K562 (cell line): ENCODE data around the gene IRF2BP1. TPM values are rescaled to one million over a fixed set of nuclear protein-coding genes. Genes with fewer than 3 reads are reported as not detected.

Experiments
- ERF ChIP-seq: fragments of 450-650 bp; formaldehyde crosslinking; IDR thresholded peaks from 2 replicates; pipeline ENCODE4 v1.4.0; 2020; ENCODE audit warnings: mild to moderate bottlenecking, mixed read lengths
- GTF3C2 ChIP-seq: IDR thresholded peaks from 3 replicates; pipeline ENCODE4 v1.6.1; 2011; ENCODE audit warnings: borderline replicate concordance, mild to moderate bottlenecking, moderate library complexity; ENCODE audit not compliant: insufficient read length; ENCODE audit errors: extremely low read depth
- MCM2 ChIP-seq: fragments of 450-650 bp; IDR thresholded peaks from 2 replicates; pipeline ENCODE4 v1.6.1; 2017; ENCODE audit warnings: low read depth, mild to moderate bottlenecking
- MXI1 ChIP-seq: IDR thresholded peaks from 2 replicates; pipeline ENCODE4 v1.6.1; 2011; ENCODE audit warnings: low read depth, mild to moderate bottlenecking, improper control_type of control experiment, low read length
- MYC ChIP-seq, 2 experiments: fragments of 250-450 bp in 1 of 2; sonication (Bioruptor Pico) in 1 of 2; IDR thresholded peaks; 2 replicates each; pipeline versions ENCODE4 v1.5.1 to v1.6.1; 2012 to 2021; ENCODE audit warnings: low read depth in 2 of 2, borderline replicate concordance in 1 of 2, improper control_type of control experiment in 1 of 2, low read length in 1 of 2, mild to moderate bottlenecking in 1 of 2, moderate library complexity in 1 of 2
- NFRKB ChIP-seq: fragments of 450-650 bp; IDR thresholded peaks from 2 replicates; pipeline ENCODE4 v1.6.1; 2016; ENCODE audit warnings: low read depth
- PHF8 ChIP-seq: fragments of 200-600 bp; sonication (generic); IDR thresholded peaks from 2 replicates; pipeline ENCODE4 v1.6.1; 2012; ENCODE audit warnings: mixed run types, mild to moderate bottlenecking, inconsistent platforms, low read length, moderate library complexity, borderline replicate concordance
- PML ChIP-seq: IDR thresholded peaks from 2 replicates; pipeline ENCODE4 v1.6.1; 2012; ENCODE audit warnings: low read length, inconsistent platforms
- POU5F1 ChIP-seq: fragments of 150-350 bp; IDR thresholded peaks from 2 replicates; pipeline ENCODE4 v1.6.1; 2014; ENCODE audit warnings: borderline replicate concordance, low read length, low read depth, mild to moderate bottlenecking; ENCODE audit not compliant: partially characterized antibody
- SAFB ChIP-seq: fragments of 200-400 bp; formaldehyde crosslinking; IDR thresholded peaks from 2 replicates; pipeline ENCODE4 v1.6.1; 2017; ENCODE audit warnings: low read depth, low read length, borderline replicate concordance
- SIN3A ChIP-seq, 2 experiments: fragments of 150-350 bp in 1 of 2; IDR thresholded peaks; 2 replicates each; pipeline ENCODE4 v1.6.1; 2011 to 2016; ENCODE audit warnings: borderline replicate concordance in 2 of 2, low read depth in 2 of 2, low read length in 2 of 2, mild to moderate bottlenecking in 2 of 2, moderate library complexity in 2 of 2; ENCODE audit not compliant: control insufficient read depth in 1 of 2
- SMAD4 ChIP-seq: fragments of 250-450 bp; sonication (Bioruptor Pico); conservative IDR thresholded peaks from 2 replicates; pipeline ENCODE4 v1.8.0; 2021; ENCODE audit warnings: inconsistent platforms, mild to moderate bottlenecking, moderate library complexity
- SMARCE1 ChIP-seq: fragments of 450-650 bp; IDR thresholded peaks from 2 replicates; pipeline ENCODE4 v1.7.1; 2016; ENCODE audit warnings: mild to moderate bottlenecking
- SNAPC5 ChIP-seq: fragments of 250-450 bp; sonication (Bioruptor Pico); IDR thresholded peaks from 2 replicates; pipeline ENCODE4 v1.8.0; 2021; ENCODE audit warnings: moderate library complexity, mild to moderate bottlenecking, inconsistent platforms
- SNIP1 ChIP-seq: fragments of 450-650 bp; IDR thresholded peaks from 2 replicates; pipeline ENCODE4 v1.7.1; 2017; ENCODE audit warnings: low read depth, mild to moderate bottlenecking
- SREBF1 ChIP-seq: fragments of 150-350 bp; IDR thresholded peaks from 2 replicates; pipeline ENCODE4 v1.6.1; 2014; ENCODE audit warnings: antibody characterized with exemption, low read depth, low read length, borderline replicate concordance
- TEAD1 ChIP-seq, 2 experiments: fragments of 450-650 bp in 1 of 2; sonication (generic) in 1 of 2; formaldehyde crosslinking; IDR thresholded peaks; 2 replicates each; pipeline versions ENCODE4 v1.4.0 to v1.8.0; 2020 to 2022; ENCODE audit warnings: mild to moderate bottlenecking in 2 of 2, missing genetic modification reagents in 1 of 2
- ZEB2 ChIP-seq: fragments of 450-650 bp; IDR thresholded peaks from 2 replicates; pipeline ENCODE4 v1.6.1; 2016
- ZNF212 ChIP-seq: fragments of 450-650 bp; formaldehyde crosslinking; IDR thresholded peaks from 2 replicates; pipeline ENCODE4 v1.4.0; 2020; ENCODE audit warnings: mild to moderate bottlenecking
- ZNF57 ChIP-seq: fragments of 450-650 bp; formaldehyde crosslinking; IDR thresholded peaks from 2 replicates; pipeline ENCODE4 v1.4.0; 2020; ENCODE audit warnings: mild to moderate bottlenecking, moderate library complexity
- polyA plus RNA-seq, 8 experiments: library from polyadenylated mRNA; depleted of rRNA in 4 of 8; stranded (reverse) in 5 of 8; unstranded in 3 of 8; fragments of >200 nt; fragmentation: Nextera tagmentation in 2 of 8; fragmentation: Illumina TruSeq in 1 of 8; extraction: Ambion mirVana in 2 of 8; extraction: Trizol in 1 of 8; gene quantifications; 2 replicates each; pipeline versions ENCODE4 v1.2.1 to v1.2.3, GENCODE V29; 2011 to 2014; ENCODE audit warnings: inconsistent platforms in 1 of 8, missing spikeins in 1 of 8
- total RNA-seq, 7 experiments: library from RNA; depleted of rRNA in 6 of 7; stranded (reverse); fragments of >200 nt in 6 of 7; fragmentation: Illumina TruSeq in 2 of 7; extraction: Trizol in 2 of 7; gene quantifications; 2 replicates each; pipeline versions ENCODE4 v1.2.1 to v1.2.3, GENCODE V29; 2011 to 2021; ENCODE audit warnings: low replicate concordance in 1 of 7
- TF ChIP-seq, protein P1 (sequence below): fragments of 450-650 bp; IDR thresholded peaks from 2 replicates; pipeline ENCODE4 v1.6.1; 2016; ENCODE audit warnings: low read depth, mild to moderate bottlenecking, moderate library complexity
- TF ChIP-seq, protein P2 (sequence below): fragments of 250-450 bp; sonication (Bioruptor Pico); IDR thresholded peaks from 2 replicates; pipeline ENCODE4 v1.4.0; 2020
- TF ChIP-seq, protein P3 (sequence below): fragments of 250-450 bp; sonication (Bioruptor Pico); IDR thresholded peaks from 2 replicates; pipeline ENCODE4 v1.9.0; 2021; ENCODE audit warnings: mild to moderate bottlenecking

The IRF2BP1 gene
- total and polyA plus RNA-seq, 9 of the 15 experiments (the other 6 are each of a cell fraction or from before 2014, with no cell fraction given) = 0.61 to 35.9 (median 3.5) TPM

DNA sequence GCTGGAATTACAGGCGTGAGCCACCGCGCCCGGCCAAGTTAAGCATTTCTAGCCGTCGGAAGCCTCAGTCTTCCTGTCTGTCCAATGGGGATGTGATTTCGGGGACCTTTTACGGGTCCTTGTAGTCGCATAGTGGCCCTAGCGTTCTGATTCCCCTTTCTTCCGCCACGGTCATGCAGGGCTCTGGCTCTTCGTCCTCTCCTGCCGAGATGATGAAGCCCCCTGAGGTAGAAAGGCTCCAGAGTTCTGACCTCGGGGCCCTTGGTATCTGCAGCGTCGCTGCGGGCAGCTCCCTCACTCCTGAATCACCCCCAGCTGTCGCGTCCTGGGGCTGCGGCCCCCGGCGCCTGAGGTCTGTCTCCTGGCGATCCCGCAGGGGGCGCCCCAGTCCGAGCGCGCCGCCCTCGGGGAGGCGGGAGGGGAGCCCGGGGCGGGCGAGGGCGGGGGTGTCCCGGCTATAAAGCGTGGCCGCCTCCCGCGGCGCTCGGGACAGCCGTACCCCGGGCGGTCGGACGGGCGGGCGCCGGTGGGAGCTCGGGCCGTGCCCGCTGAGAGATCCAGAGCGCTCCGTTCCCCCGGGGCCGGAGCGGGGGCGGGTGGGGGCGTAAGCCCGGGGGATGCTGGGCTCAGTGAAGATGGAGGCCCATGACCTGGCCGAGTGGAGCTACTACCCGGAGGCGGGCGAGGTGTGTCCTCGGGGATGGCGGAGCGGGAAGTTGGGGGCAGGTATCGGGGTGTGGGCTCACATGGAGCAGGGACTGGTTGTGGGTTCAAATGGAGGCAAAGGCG is 21.9 kb downstream of the IRF2BP1 start, which contains the start of gene FOXA3 (continued):
- TF ChIP-seq MCM2 (no peak), MYC (IDR thresholded peaks at IDR 0.05; ENCODE audit: low read depth, low read length) (peak; percentile 57; the same call in 1 of the 2 replicates), MYC (CRISPR knock-in tag; IDR thresholded peaks at IDR 0.05; ENCODE audit: borderline replicate concordance, low read depth) (no peak), TEAD1 (CRISPR knock-in tag; IDR thresholded peaks at IDR 0.05) (no peak), MXI1 (no peak), SMARCE1 (no peak), SAFB (no peak), SNIP1 (no peak), SNAPC5 (CRISPR knock-in tag) (no peak), SIN3A (IDR thresholded peaks at IDR 0.05; ENCODE audit: borderline replicate concordance in 2 of 2, control insufficient read depth in 1 of 2, low read depth in 2 of 2, low read length in 2 of 2) (no peak), ERF (CRISPR knock-in tag) (no peak), PML (peak; percentile 4; the same call in 1 of the 2 replicates), PHF8 (peak; percentile 41; the same call in 1 of the 2 replicates), SREBF1 (no peak), NFRKB (0 out of 2 replicates have a peak, but pooled peaks have one; percentile 11), ZEB2 (no peak), SMAD4 (CRISPR knock-in tag) (peak; percentile 65), ZNF57 (CRISPR knock-in tag) (no peak), POU5F1 (no peak), ZNF212 (CRISPR knock-in tag) (no peak), GTF3C2 (no peak)
- TF ChIP-seq, protein P1, sequence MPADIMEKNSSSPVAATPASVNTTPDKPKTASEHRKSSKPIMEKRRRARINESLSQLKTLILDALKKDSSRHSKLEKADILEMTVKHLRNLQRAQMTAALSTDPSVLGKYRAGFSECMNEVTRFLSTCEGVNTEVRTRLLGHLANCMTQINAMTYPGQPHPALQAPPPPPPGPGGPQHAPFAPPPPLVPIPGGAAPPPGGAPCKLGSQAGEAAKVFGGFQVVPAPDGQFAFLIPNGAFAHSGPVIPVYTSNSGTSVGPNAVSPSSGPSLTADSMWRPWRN = no peak
- TF ChIP-seq, protein P2, sequence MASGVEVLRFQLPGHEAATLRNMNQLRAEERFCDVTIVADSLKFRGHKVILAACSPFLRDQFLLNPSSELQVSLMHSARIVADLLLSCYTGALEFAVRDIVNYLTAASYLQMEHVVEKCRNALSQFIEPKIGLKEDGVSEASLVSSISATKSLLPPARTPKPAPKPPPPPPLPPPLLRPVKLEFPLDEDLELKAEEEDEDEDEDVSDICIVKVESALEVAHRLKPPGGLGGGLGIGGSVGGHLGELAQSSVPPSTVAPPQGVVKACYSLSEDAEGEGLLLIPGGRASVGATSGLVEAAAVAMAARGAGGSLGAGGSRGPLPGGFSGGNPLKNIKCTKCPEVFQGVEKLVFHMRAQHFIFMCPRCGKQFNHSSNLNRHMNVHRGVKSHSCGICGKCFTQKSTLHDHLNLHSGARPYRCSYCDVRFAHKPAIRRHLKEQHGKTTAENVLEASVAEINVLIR (CRISPR knock-in tag) = no peak
- TF ChIP-seq, protein P3, sequence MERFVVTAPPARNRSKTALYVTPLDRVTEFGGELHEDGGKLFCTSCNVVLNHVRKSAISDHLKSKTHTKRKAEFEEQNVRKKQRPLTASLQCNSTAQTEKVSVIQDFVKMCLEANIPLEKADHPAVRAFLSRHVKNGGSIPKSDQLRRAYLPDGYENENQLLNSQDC (CRISPR knock-in tag) = no peak
